DOHH2 (cell line): ENCODE data around the gene SIPA1L3.

Experiments used
- H3F3A ChIP-seq: fragments of 200-600 bp; sonication (generic), shearing (Covaris generic); 2 replicates; pipeline ENCODE4 v1.6.0; 2016; ENCODE audit warnings: antibody characterized with exemption, mild to moderate bottlenecking; ENCODE audit not compliant: control insufficient read depth, insufficient read depth
- H3K27ac ChIP-seq: fragments of 200-600 bp; sonication (generic); 2 replicates; pipeline ENCODE4 v1.5.1; 2014; ENCODE audit warnings: low read depth, mild to moderate bottlenecking, low read length, moderate library complexity
- H3K27me3 ChIP-seq: fragments of 200-600 bp; sonication (generic); 2 replicates; pipeline ENCODE4 v1.6.1; 2014; ENCODE audit warnings: mild to moderate bottlenecking, low read length, mixed read lengths; ENCODE audit not compliant: control insufficient read depth
- H3K36me3 ChIP-seq: fragments of 200-600 bp; sonication (generic); 2 replicates; pipeline ENCODE4 v1.6.1; 2014; ENCODE audit warnings: mild to moderate bottlenecking, low read length, moderate library complexity, mixed read lengths; ENCODE audit not compliant: control insufficient read depth
- H3K4me1 ChIP-seq: fragments of 200-600 bp; sonication (generic); 2 replicates; pipeline ENCODE4 v1.6.1; 2014; ENCODE audit warnings: mild to moderate bottlenecking, low read length, mixed read lengths; ENCODE audit not compliant: control insufficient read depth
- H3K4me2 ChIP-seq: fragments of 200-600 bp; sonication (generic); 2 replicates; pipeline ENCODE4 v1.6.0; 2014; ENCODE audit warnings: mild to moderate bottlenecking, low read length, moderate library complexity
- H3K4me3 ChIP-seq: fragments of 200-600 bp; sonication (generic); 2 replicates; pipeline ENCODE4 v1.5.1; 2014; ENCODE audit warnings: mild to moderate bottlenecking, low read length, mixed read lengths
- H3K79me2 ChIP-seq: fragments of 200-600 bp; sonication (generic); 2 replicates; pipeline ENCODE4 v1.6.1; 2014; ENCODE audit warnings: mild to moderate bottlenecking, low read length, mixed read lengths; ENCODE audit not compliant: control insufficient read depth
- H3K9me2 ChIP-seq: fragments of 200-600 bp; sonication (generic); replicated peaks from 2 replicates; pipeline ENCODE4 v1.6.1; 2014; ENCODE audit warnings: mild to moderate bottlenecking, low read length, mixed read lengths; ENCODE audit not compliant: control insufficient read depth
- H3K9me3 ChIP-seq: fragments of 200-600 bp; sonication (generic); 2 replicates; pipeline ENCODE4 v1.6.1; 2014; ENCODE audit warnings: antibody characterized with exemption, low read length, mixed read lengths; ENCODE audit not compliant: control insufficient read depth, insufficient read depth
- H4K20me1 ChIP-seq: fragments of 200-600 bp; sonication (generic); 2 replicates; pipeline ENCODE4 v1.6.0; 2014; ENCODE audit warnings: low read depth, mild to moderate bottlenecking, antibody characterized with exemption, low read length, moderate library complexity; ENCODE audit not compliant: control insufficient read depth, insufficient read depth
- CTCF ChIP-seq: fragments of 200-600 bp; sonication (generic); IDR thresholded peaks from one replicate; pipeline ENCODE4 v1.5.1; 2014; ENCODE audit warnings: antibody characterized with exemption, mild to moderate bottlenecking, low read depth, low read length; ENCODE audit not compliant: poor library complexity, severe bottlenecking
- EZH2phosphoT487 ChIP-seq: fragments of 200-600 bp; sonication (generic); IDR thresholded peaks from 2 replicates; pipeline ENCODE4 v1.6.1; 2017; ENCODE audit warnings: borderline replicate concordance, mild to moderate bottlenecking, antibody characterized with exemption, low read length, moderate library complexity, mixed read lengths

The SIPA1L3 gene

GRCh38 chr19:37963190-37963936 lies 56.4 kb downstream of the SIPA1L3 start:
- Histone ChIP-seq H3K27ac (peak overlapping the region; percentile 94), H3K27me3 (no peaks in the 10 kb centered on the region), H3K9me2 (no peaks in the 10 kb centered on the region), H3K9me3 (peaks cover 6% of the 10 kb centered on the region), H3F3A (peaks cover 34% of the 10 kb centered on the region), H3K4me2 (peak overlapping the region; percentile 70), H3K79me2 (peaks cover 86% of the 10 kb centered on the region), H3K4me3 (0 out of 2 replicates have a peak overlapping the region, but pooled peaks have one; percentile 12), H4K20me1 (no peaks in the 10 kb centered on the region), H3K36me3 (peaks cover 6% of the 10 kb centered on the region), H3K4me1 (peaks cover 59% of the 10 kb centered on the region)
- TF ChIP-seq CTCF (peak; percentile 6), EZH2phosphoT487 (no peak)

GRCh38 chr19:37964109-37964508 lies 57.1 kb downstream of the SIPA1L3 start:
- Histone ChIP-seq H3K36me3 (peaks cover 6% of the 10 kb centered on the region), H3F3A (peaks cover 26% of the 10 kb centered on the region), H3K27ac (peak overlapping the region; percentile 94; the same call in 1 of the 2 replicates), H3K9me2 (no peaks in the 10 kb centered on the region), H3K27me3 (no peaks in the 10 kb centered on the region), H4K20me1 (no peaks in the 10 kb centered on the region), H3K9me3 (peaks cover 6% of the 10 kb centered on the region), H3K4me2 (0 out of 2 replicates have a peak overlapping the region, but pooled peaks have one; percentile 70), H3K4me3 (no peak overlapping the region), H3K79me2 (peaks cover 84% of the 10 kb centered on the region), H3K4me1 (peaks cover 52% of the 10 kb centered on the region)
- TF ChIP-seq CTCF = no peak
- no peak for TF ChIP-seq EZH2phosphoT487

GRCh38 chr19:37966211-37966661 lies 59.2 kb downstream of the SIPA1L3 start:
- H3K79me2 ChIP-seq = peaks cover 83% of the 10 kb centered on the region
- peaks cover 8% of the 10 kb centered on the region for H3K36me3 ChIP-seq
- H3K9me2 ChIP-seq = no peaks in the 10 kb centered on the region
- H3K4me2 ChIP-seq = no peak overlapping the region
- no peak overlapping the region for H3K27ac ChIP-seq
- no peaks in the 10 kb centered on the region for H4K20me1 ChIP-seq
- H3K4me1 ChIP-seq = peaks cover 31% of the 10 kb centered on the region
- peaks cover 10% of the 10 kb centered on the region for H3K9me3 ChIP-seq
- TF ChIP-seq EZH2phosphoT487 (no peak), CTCF (no peak)
- no peaks in the 10 kb centered on the region for H3K27me3 ChIP-seq
- no peak overlapping the region for H3K4me3 ChIP-seq
- H3F3A ChIP-seq = peaks cover 13% of the 10 kb centered on the region
